Measurements from ENCODE around the gene ARRDC1. TPM values are rescaled to one million over a fixed set of nuclear protein-coding genes. Genes with fewer than 3 reads are reported as not detected.

ARRDC1 gene
- total and polyA plus RNA-seq, 3 experiments from 2014 or later = 30.8 to 54.4 (median 35.2) TPM

- no peaks in the 10 kb centered on the region for H3K9me3 ChIP-seq (ENCODE audit: low read length)
- no peaks in the 10 kb centered on the region for H3K27me3 Mint-ChIP-seq
- DNase-seq = no peak
- H3K27me3 ChIP-seq (ENCODE audit: insufficient read depth, low read length, poor library complexity, severe bottlenecking) = no peaks in the 10 kb centered on the region
- no peak overlapping the region for H3K4me3 ChIP-seq (ENCODE audit: low read length)
- H3K36me3 ChIP-seq (ENCODE audit: insufficient read depth, low read length) = no peaks in the 10 kb centered on the region
- CTCF ChIA-PET = no interaction called here
- H3K27ac Mint-ChIP-seq = peak overlapping the region in 2 of 8 donors; percentile 18 to 42
- no peak overlapping the region for H3K4me3 Mint-ChIP-seq
- peaks cover 8% of the 10 kb centered on the region for H3K4me1 ChIP-seq (ENCODE audit: insufficient read depth, low read length)
- H3K9me3 Mint-ChIP-seq = no peaks in the 10 kb centered on the region
- POLR2A ChIA-PET = no interaction called here
- peaks cover 40 to 57% (median 49%) of the 10 kb centered on the region in 3 donors for H3K4me1 Mint-ChIP-seq
- peaks cover 0 to 33% (median 8%) of the 10 kb centered on the region in 3 donors for H3K36me3 Mint-ChIP-seq
- no peak overlapping the region for H3K27ac ChIP-seq (ENCODE audit: low read depth, low read length)
These were observed 54.7 kb downstream of the ARRDC1 start for GRCh38 chr9:137660144-137660543.

GRCh38 chr9:137663584-137663983, 58.1 kb downstream of the ARRDC1 start:
- no peaks in the 10 kb centered on the region for H3K36me3 ChIP-seq (ENCODE audit: insufficient read depth, low read length)
- H3K9me3 Mint-ChIP-seq = no peaks in the 10 kb centered on the region
- CTCF ChIA-PET = interaction anchor here (1.4 kb wide), 1 partner anchor 10 kb away, joined by 5 read pairs; no protein-coding TSS in a partner anchor

GRCh38 chr9:137664676-137665075, 59.2 kb downstream of the ARRDC1 start:
- Histone ChIP-seq H3K27ac (ENCODE audit: low read depth, low read length) (no peak overlapping the region), H3K27me3 (ENCODE audit: insufficient read depth, low read length, poor library complexity, severe bottlenecking) (no peaks in the 10 kb centered on the region), H3K9me3 (ENCODE audit: low read length) (no peaks in the 10 kb centered on the region), H3K36me3 (ENCODE audit: insufficient read depth, low read length) (no peaks in the 10 kb centered on the region), H3K4me1 (ENCODE audit: insufficient read depth, low read length) (peaks cover 11% of the 10 kb centered on the region), H3K4me3 (ENCODE audit: low read length) (no peak overlapping the region)
- POLR2A ChIA-PET = no interaction called here
- Mint-ChIP-seq H3K36me3 (peaks cover 4 to 44% (median 12%) of the 10 kb centered on the region in 3 donors), H3K27me3 (no peaks in the 10 kb centered on the region), H3K27ac (peak overlapping the region in 2 of 8 donors; percentile 6 to 27), H3K4me1 (peaks cover 40 to 70% (median 49%) of the 10 kb centered on the region in 3 donors), H3K9me3 (no peaks in the 10 kb centered on the region), H3K4me3 (no peak overlapping the region)
- DNase-seq = no peak
- CTCF ChIA-PET = interaction anchor here (1.4 kb wide), 1 partner anchor 9 kb away, joined by 5 read pairs; no protein-coding TSS in a partner anchor

More at GRCh38 chr9:137663584-137663983, 58.1 kb downstream of the ARRDC1 start:
- Mint-ChIP-seq H3K4me3 (no peak overlapping the region), H3K27me3 (no peaks in the 10 kb centered on the region), H3K4me1 (peaks cover 40 to 70% (median 48%) of the 10 kb centered on the region in 3 donors), H3K36me3 (peaks cover 0 to 33% (median 8%) of the 10 kb centered on the region in 3 donors), H3K27ac (no peak overlapping the region)
- Histone ChIP-seq H3K4me1 (ENCODE audit: insufficient read depth, low read length) (peaks cover 16% of the 10 kb centered on the region), H3K4me3 (ENCODE audit: low read length) (no peak overlapping the region), H3K27ac (ENCODE audit: low read depth, low read length) (no peak overlapping the region), H3K27me3 (ENCODE audit: insufficient read depth, low read length, poor library complexity, severe bottlenecking) (no peaks in the 10 kb centered on the region), H3K9me3 (ENCODE audit: low read length) (no peaks in the 10 kb centered on the region)
- DNase-seq = no peak
- POLR2A ChIA-PET = interaction anchor here (0.7 kb wide), 1 partner anchor 55 kb away, joined by 5 read pairs; no protein-coding TSS in a partner anchor

Other genes starting within 250 kb of the ARRDC1 start
- gene EXD3, start 182.5 kb upstream of the ARRDC1 start, total RNA-seq = 1 to 10 TPM; 4.8 to 6.6 TPM
- gene EXD3, start 182.5 kb upstream of the ARRDC1 start, polyA plus RNA-seq = 6.7 TPM
- under 1 TPM; 0.66 to 0.74 TPM for gene NOXA1, start 182.3 kb upstream of the ARRDC1 start, total RNA-seq
- gene NOXA1, start 182.3 kb upstream of the ARRDC1 start, polyA plus RNA-seq = 1.3 TPM
- gene ENTPD8, start 164.3 kb upstream of the ARRDC1 start, total RNA-seq = not detected
- not detected for gene ENTPD8, start 164.3 kb upstream of the ARRDC1 start, polyA plus RNA-seq
- 10 to 100 TPM; 40.9 to 42.8 TPM for gene NSMF, start 146.4 kb upstream of the ARRDC1 start, total RNA-seq
- gene NSMF, start 146.4 kb upstream of the ARRDC1 start, polyA plus RNA-seq = 15.4 TPM
- 1 to 10 TPM; 2.0 to 2.4 TPM for gene PNPLA7, start 55.3 kb upstream of the ARRDC1 start, total RNA-seq
- 0.79 TPM for gene PNPLA7, start 55.3 kb upstream of the ARRDC1 start, polyA plus RNA-seq
- gene MRPL41, start 53.8 kb upstream of the ARRDC1 start, total RNA-seq = 10 to 100 TPM; 65.9 to 68.2 TPM
- gene MRPL41, start 53.8 kb upstream of the ARRDC1 start, polyA plus RNA-seq = 44.9 TPM
- gene DPH7, start 26.8 kb upstream of the ARRDC1 start, total RNA-seq = 10 to 100 TPM; 37.3 to 38.2 TPM
- gene DPH7, start 26.8 kb upstream of the ARRDC1 start, polyA plus RNA-seq = 31.3 TPM
- 10 to 100 TPM; 71.2 to 72.5 TPM for gene ZMYND19, start 15.2 kb upstream of the ARRDC1 start, total RNA-seq
- gene ZMYND19, start 15.2 kb upstream of the ARRDC1 start, polyA plus RNA-seq = 11.2 TPM
- 10 to 100 TPM; 68.9 to 74.6 TPM for gene EHMT1, start 13.3 kb downstream of the ARRDC1 start, total RNA-seq
- 37.0 TPM for gene EHMT1, start 13.3 kb downstream of the ARRDC1 start, polyA plus RNA-seq

All from CD8-positive, alpha-beta memory T cell (primary cell).